Endothelial cell of umbilical vein (primary cell): ENCODE data around the gene STKLD1. TPM values are rescaled to one million over a fixed set of nuclear protein-coding genes. Genes with fewer than 3 reads are reported as not detected.

Experiments
- BruUV-seq: library from RNA; stranded (reverse); fragments of 400-500 nt; replicated peaks from 2 replicates; lab custom pipeline; 2021; lab: Mats Ljungman, UMichigan
- CTCF ChIA-PET: fragments of 300-600, 350-600 bp; sonication (Branson Sonifier 250); formaldehyde crosslinking; loops from one replicate; lab custom pipeline; 2021; ENCODE audit warnings: antibody characterized with exemption, inconsistent platforms; lab: Charles Lee
- POLR2A ChIA-PET: fragments of 300-600, 350-600 bp; sonication (Branson Sonifier 250); formaldehyde crosslinking; loops from one replicate; lab custom pipeline; 2021; ENCODE audit warnings: antibody characterized with exemption, inconsistent platforms; lab: Charles Lee
- DNase-seq: peaks from one replicate; pipeline ENCODE4 v3.0.0-alpha.2; 2011; ENCODE audit warnings: low read depth, low spot score
- FAIRE-seq: peaks from 2 replicates; lab custom pipeline; 2011; peaks lifted over from hg19 to GRCh38; lab: Jason Lieb, UNC
- H2AFZ ChIP-seq: 2 replicates; pipeline ENCODE4 v1.6.0; 2012; ENCODE audit warnings: low read depth, low read length, control low read depth, inconsistent platforms
- H3K27ac ChIP-seq: 2 replicates; pipeline ENCODE4 v1.5.1; 2011; ENCODE audit warnings: low read depth, mild to moderate bottlenecking, control low read depth, low read length, moderate library complexity; ENCODE audit not compliant: insufficient read depth
- H3K27me3 ChIP-seq, 2 experiments: 2 replicates each; pipeline versions ENCODE4 v1.6.0 to v1.6.1; 2011; ENCODE audit warnings: low read length in 2 of 2, mixed read lengths in 1 of 2; ENCODE audit not compliant: control insufficient read depth in 2 of 2, insufficient read depth in 2 of 2
- H3K36me3 ChIP-seq, 2 experiments: 2 replicates in 1 of 2; 3 replicates in 1 of 2; pipeline ENCODE4 v1.5.1; 2011; ENCODE audit warnings: low read length in 2 of 2, mild to moderate bottlenecking in 1 of 2, moderate library complexity in 1 of 2; ENCODE audit not compliant: control insufficient read depth in 2 of 2, insufficient read depth in 2 of 2; ENCODE audit errors: extremely low read depth in 1 of 2
- H3K4me1 ChIP-seq: 3 replicates; pipeline ENCODE4 v1.5.1; 2011; ENCODE audit warnings: mild to moderate bottlenecking, low read length; ENCODE audit not compliant: control insufficient read depth, insufficient read depth; ENCODE audit errors: extremely low read depth
- H3K4me2 ChIP-seq: 2 replicates; pipeline ENCODE4 v1.6.1; 2011; ENCODE audit warnings: low read length, control low read depth, mixed read lengths; ENCODE audit not compliant: insufficient read depth
- H3K4me3 ChIP-seq, 3 experiments: fragments of 200-600 bp in 1 of 3; sonication (generic), shearing (Covaris generic) in 1 of 3; replicated peaks in 1 of 3; 2 replicates each; pipeline ENCODE4 v1.5.1; 2011 to 2016; ENCODE audit warnings: control low read depth in 3 of 3, low read length in 3 of 3, mild to moderate bottlenecking in 2 of 3, inconsistent platforms in 1 of 3, low read depth in 1 of 3, moderate library complexity in 1 of 3; ENCODE audit not compliant: insufficient read depth in 1 of 3
- H3K79me2 ChIP-seq: 2 replicates; pipeline ENCODE4 v1.6.0; 2012; ENCODE audit warnings: low read length, inconsistent platforms; ENCODE audit not compliant: control insufficient read depth, insufficient read depth
- H3K9ac ChIP-seq: replicated peaks from 2 replicates; pipeline ENCODE3; 2011; ENCODE audit warnings: low read length, control low read depth; ENCODE audit not compliant: insufficient read depth; ENCODE audit errors: extremely low read depth
- H3K9me1 ChIP-seq: replicated peaks from 3 replicates; pipeline ENCODE4 v1.6.0; 2011; ENCODE audit warnings: mild to moderate bottlenecking, low read length; ENCODE audit not compliant: control insufficient read depth, insufficient read depth; ENCODE audit errors: extremely low read depth
- H3K9me3 ChIP-seq: replicated peaks from 2 replicates; pipeline ENCODE4 v1.5.1; 2012; ENCODE audit warnings: low read length, inconsistent platforms; ENCODE audit not compliant: control insufficient read depth, insufficient read depth
- H4K20me1 ChIP-seq: replicated peaks from 2 replicates; pipeline ENCODE3; 2011; ENCODE audit warnings: mild to moderate bottlenecking, low read length; ENCODE audit not compliant: control insufficient read depth, insufficient read depth; ENCODE audit errors: extremely low read depth
- EZH2 ChIP-seq: IDR thresholded peaks from 2 replicates; pipeline ENCODE4 v1.6.1; 2012; ENCODE audit warnings: borderline replicate concordance, low read depth, mild to moderate bottlenecking, moderate library complexity, low read length, inconsistent platforms; ENCODE audit not compliant: severe bottlenecking
- FOS ChIP-seq: IDR thresholded peaks from 2 replicates; pipeline ENCODE4 v1.6.1; 2011; ENCODE audit warnings: mild to moderate bottlenecking, low read length, moderate library complexity, borderline replicate concordance; ENCODE audit not compliant: insufficient read depth
- GATA2 ChIP-seq: IDR thresholded peaks from 2 replicates; pipeline ENCODE4 v1.7.0; 2011; ENCODE audit warnings: low read depth, mild to moderate bottlenecking, moderate library complexity, mixed read lengths, low read length; ENCODE audit not compliant: insufficient read length, insufficient read depth
- JUN ChIP-seq: IDR thresholded peaks from 2 replicates; pipeline ENCODE4 v1.6.1; 2011; ENCODE audit warnings: borderline replicate concordance, low read depth; ENCODE audit not compliant: insufficient read length, insufficient read depth
- MYC ChIP-seq: IDR thresholded peaks from one replicate; pipeline ENCODE4 v1.6.1; 2011; ENCODE audit warnings: mild to moderate bottlenecking, low read depth, low read length
- POLR2A ChIP-seq: IDR thresholded peaks from 2 replicates; pipeline ENCODE4 v1.6.1; 2012; ENCODE audit warnings: low read depth, mild to moderate bottlenecking, control low read depth, low read length
- POLR2AphosphoS5 ChIP-seq: IDR thresholded peaks from 2 replicates; pipeline ENCODE4 v1.6.1; 2012; ENCODE audit warnings: low read depth, mild to moderate bottlenecking, control low read depth, low read length, moderate library complexity; ENCODE audit not compliant: insufficient read depth
- dilution Hi-C: fragments of 300-500 bp; cut with MboI; formaldehyde crosslinking; loops from one replicate; pipeline ENCODE4 v1.15.0; 2019; ENCODE audit warnings: low sequenced_read_pairs; ENCODE audit not compliant: extremely low pct_ligation_motif_present
- intact Hi-C: fragments of 100-400 bp; cut with micrococcal nuclease; formaldehyde crosslinking; loops from one replicate; pipeline ENCODE4 v1.10.0; 2022
- polyA plus RNA-seq, 4 experiments: library from polyadenylated mRNA; depleted of rRNA in 3 of 4; stranded (reverse) in 3 of 4; unstranded in 1 of 4; fragments of >200 nt; gene quantifications; 2 replicates each; pipeline versions ENCODE4 v1.2.1 to v1.2.3, GENCODE V29; 2011 to 2012; ENCODE audit warnings: missing spikeins in 1 of 4
- total RNA-seq: library from RNA; stranded (reverse); gene quantifications from 2 replicates; pipeline ENCODE4 v1.2.3, GENCODE V29; 2021
- TF ChIP-seq, protein P1 (sequence below), 2 donors: IDR thresholded peaks; 1 replicate in 1 of 2; 2 replicates in 1 of 2; pipeline ENCODE4 v1.5.1; 2011; ENCODE audit warnings: low read length in 2 of 2, mild to moderate bottlenecking in 2 of 2, moderate library complexity in 2 of 2, control low read depth in 1 of 2, inconsistent platforms in 1 of 2, low read depth in 1 of 2; ENCODE audit not compliant: insufficient read depth in 1 of 2; ENCODE audit errors: extremely low read depth in 1 of 2
- TF ChIP-seq, protein P2 (sequence below): IDR thresholded peaks from 2 replicates; pipeline ENCODE4 v1.6.1; 2011; ENCODE audit not compliant: insufficient read depth, insufficient read length

STKLD1 gene
- total and polyA plus RNA-seq, 2 donors (not counting 3 experiments of a cell fraction or from before 2014, with no cell fraction given): 0.29 to 0.77 TPM

DNA sequence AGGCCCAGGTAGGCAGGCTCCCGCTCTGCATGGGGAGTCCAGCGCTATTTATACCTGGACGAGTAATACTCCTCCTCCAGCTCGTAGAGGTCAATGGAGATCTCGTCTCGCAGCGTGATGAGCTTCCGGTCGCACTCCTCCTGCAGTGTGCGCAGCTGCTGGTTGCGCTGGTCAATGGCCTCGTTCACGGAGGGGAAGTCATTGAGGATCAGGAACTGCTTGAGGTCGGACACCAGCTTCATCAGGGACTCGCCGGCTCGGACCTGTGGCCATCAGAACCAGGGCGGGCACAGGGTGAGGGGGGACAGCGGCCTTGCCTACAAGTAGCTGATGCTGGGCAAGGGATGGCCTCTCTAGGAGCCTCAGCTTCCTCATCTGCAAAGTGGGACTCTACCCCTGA is 32.1 kb upstream of the STKLD1 start:
- Histone ChIP-seq H3K27ac (no peak overlapping the region), H3K4me3 (no peak overlapping the region), H3K79me2 (peaks cover 26% of the 10 kb centered on the region), H3K27me3 (no peaks in the 10 kb centered on the region), H3K4me2 (no peak overlapping the region), H3K4me1 (peaks cover under 1% of the 10 kb centered on the region), H2AFZ (no peak overlapping the region), H3K9me1 (no peaks in the 10 kb centered on the region), H3K9ac (no peak overlapping the region), H4K20me1 (no peaks in the 10 kb centered on the region), H3K36me3 (peaks cover 5 to 45% of the 10 kb centered on the region in 2 experiments), H3K9me3 (no peaks in the 10 kb centered on the region)
- BruUV-seq: no TSS peak
- TF ChIP-seq, protein P1, sequence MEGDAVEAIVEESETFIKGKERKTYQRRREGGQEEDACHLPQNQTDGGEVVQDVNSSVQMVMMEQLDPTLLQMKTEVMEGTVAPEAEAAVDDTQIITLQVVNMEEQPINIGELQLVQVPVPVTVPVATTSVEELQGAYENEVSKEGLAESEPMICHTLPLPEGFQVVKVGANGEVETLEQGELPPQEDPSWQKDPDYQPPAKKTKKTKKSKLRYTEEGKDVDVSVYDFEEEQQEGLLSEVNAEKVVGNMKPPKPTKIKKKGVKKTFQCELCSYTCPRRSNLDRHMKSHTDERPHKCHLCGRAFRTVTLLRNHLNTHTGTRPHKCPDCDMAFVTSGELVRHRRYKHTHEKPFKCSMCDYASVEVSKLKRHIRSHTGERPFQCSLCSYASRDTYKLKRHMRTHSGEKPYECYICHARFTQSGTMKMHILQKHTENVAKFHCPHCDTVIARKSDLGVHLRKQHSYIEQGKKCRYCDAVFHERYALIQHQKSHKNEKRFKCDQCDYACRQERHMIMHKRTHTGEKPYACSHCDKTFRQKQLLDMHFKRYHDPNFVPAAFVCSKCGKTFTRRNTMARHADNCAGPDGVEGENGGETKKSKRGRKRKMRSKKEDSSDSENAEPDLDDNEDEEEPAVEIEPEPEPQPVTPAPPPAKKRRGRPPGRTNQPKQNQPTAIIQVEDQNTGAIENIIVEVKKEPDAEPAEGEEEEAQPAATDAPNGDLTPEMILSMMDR (IDR thresholded peaks at IDR 0.05; ENCODE audit: extremely low read depth in 1 of 2, insufficient read depth in 1 of 2, low read depth in 1 of 2, low read length in 2 of 2): no peak
- FAIRE-seq (no peak), DNase-seq (no peak)
- dilution Hi-C loops: no loop called here
- intact Hi-C loops: no loop called here
- ChIA-PET CTCF (no interaction called here), POLR2A (no interaction called here)

DNA sequence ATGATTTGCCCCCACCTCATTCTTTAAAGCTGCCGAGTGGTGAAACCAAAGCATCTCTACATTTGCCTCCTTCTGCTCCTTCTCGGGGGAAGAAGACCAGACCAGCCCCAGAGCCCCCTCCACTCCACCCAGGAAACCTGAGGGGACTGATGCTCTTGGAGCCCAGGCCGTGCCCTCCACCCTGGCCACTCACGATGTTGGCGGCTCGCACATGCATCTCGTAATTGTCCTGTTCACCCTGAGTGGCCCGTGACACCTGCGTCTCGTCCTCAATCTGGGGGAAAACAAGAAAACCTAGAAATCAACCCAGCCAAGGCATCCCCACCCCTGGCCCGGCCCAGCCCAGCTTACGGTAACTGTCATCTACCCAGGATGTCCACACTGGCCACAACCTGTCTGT is 31.2 kb upstream of the STKLD1 start:
- Histone ChIP-seq H3K9me1 (no peaks in the 10 kb centered on the region), H3K27me3 (no peaks in the 10 kb centered on the region), H3K36me3 (peaks cover 5 to 44% of the 10 kb centered on the region in 2 experiments), H3K4me2 (no peak overlapping the region), H3K9ac (no peak overlapping the region), H3K4me3 (no peak overlapping the region), H3K27ac (no peak overlapping the region), H2AFZ (no peak overlapping the region), H3K9me3 (no peaks in the 10 kb centered on the region), H4K20me1 (no peaks in the 10 kb centered on the region), H3K79me2 (peaks cover 35% of the 10 kb centered on the region), H3K4me1 (peaks cover 9% of the 10 kb centered on the region)
- intact Hi-C loops (loop anchor here (5.0 kb wide), 1 partner anchor 158 kb away; no protein-coding TSS in a partner anchor), dilution Hi-C loops (no loop called here)
- DNase-seq (no peak), FAIRE-seq (no peak)
- no TSS peak for BruUV-seq
- ChIA-PET POLR2A (no interaction called here), CTCF (no interaction called here)
- TF ChIP-seq, protein P1 (IDR thresholded peaks at IDR 0.05; ENCODE audit: extremely low read depth in 1 of 2, insufficient read depth in 1 of 2, low read depth in 1 of 2, low read length in 2 of 2): no peak
- TF ChIP-seq EZH2 (no peak), FOS (no peak), POLR2A (no peak), JUN (no peak), MYC (no peak), POLR2AphosphoS5 (no peak), GATA2 (no peak)
- TF ChIP-seq, protein P2, sequence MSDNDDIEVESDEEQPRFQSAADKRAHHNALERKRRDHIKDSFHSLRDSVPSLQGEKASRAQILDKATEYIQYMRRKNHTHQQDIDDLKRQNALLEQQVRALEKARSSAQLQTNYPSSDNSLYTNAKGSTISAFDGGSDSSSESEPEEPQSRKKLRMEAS: no peak
